HG03103 (cell line): ENCODE measurements around the gene LCMT2.

Experiments
- ATAC-seq: cut with Tn5 transposase; IDR thresholded peaks from one replicate; pipeline ENCODE4 v1.9.1; 2021; ENCODE audit warnings: low read depth; ENCODE audit not compliant: unreplicated experiment

Gene LCMT2

DNA sequence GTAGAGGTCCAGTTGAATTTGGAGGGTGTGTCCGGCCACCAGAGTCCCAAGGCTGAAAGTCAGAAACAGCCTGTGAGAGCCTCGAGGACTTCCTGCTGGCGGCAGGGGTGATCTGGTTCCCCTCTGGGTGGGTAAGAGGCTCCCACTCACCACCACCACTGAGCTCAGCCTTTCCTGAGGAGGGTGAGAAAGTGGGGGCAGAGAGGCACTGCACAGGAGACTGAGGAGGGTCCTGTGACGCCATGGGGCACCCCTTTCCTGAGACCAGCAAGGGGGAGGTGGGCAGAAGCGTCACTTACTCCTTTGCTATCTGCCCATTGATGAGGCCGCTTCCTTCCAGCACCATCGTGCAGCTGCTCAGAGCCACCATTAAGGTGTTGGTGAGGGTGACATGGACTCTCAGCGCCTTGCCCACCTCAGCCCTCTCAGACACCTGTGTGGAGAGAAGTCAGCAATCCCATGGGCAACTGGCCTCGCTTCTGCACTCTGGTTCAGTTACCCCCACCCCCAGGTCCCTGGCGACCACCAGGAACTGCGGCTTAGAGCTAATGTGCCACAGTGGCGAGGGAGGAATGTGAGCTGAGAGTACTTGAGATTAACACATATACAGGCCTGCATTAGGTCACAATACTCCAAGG, 53.7 kb downstream of the LCMT2 start:
- no peak for ATAC-seq

DNA sequence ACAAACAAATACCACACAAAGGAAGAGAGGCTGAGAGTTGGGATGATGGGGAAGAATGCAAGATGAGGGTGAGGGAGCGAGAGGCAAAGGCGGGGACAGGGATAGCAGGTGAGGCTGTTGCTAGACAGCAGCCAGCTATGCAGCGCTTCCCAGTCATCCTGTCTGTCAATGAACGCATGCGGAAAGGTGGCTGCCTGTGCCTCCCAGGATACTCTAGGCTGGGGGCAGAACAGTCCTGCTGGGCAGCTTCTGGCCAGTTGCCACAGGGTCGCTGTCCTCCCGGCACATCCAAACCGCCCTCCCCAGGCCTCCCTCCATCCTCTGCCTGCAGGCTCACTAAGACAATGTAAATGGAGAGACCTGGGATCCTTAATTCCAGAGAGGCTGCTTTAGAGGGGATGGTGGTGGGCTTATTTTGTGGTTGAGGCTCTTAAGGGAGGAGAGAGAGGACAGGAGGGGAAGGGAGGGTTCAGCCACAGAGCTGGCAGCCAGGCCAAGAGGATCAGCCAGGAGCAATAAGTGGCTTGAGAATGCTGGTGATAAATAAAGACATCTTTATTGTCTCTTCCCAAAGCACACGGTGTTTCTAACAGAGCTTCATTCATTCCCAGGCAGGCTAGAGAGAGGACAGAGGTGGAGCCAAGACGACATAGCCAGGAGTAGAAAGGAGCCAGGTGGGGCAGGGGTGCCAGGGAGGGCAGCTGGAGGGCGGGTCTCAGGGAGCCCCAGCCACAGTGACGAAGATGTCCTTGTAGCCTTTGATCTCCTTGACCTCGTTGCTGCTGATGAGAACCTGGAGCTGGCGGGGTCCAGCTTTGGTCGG, 54.4 kb downstream of the LCMT2 start:
- ATAC-seq, result no peak

DNA sequence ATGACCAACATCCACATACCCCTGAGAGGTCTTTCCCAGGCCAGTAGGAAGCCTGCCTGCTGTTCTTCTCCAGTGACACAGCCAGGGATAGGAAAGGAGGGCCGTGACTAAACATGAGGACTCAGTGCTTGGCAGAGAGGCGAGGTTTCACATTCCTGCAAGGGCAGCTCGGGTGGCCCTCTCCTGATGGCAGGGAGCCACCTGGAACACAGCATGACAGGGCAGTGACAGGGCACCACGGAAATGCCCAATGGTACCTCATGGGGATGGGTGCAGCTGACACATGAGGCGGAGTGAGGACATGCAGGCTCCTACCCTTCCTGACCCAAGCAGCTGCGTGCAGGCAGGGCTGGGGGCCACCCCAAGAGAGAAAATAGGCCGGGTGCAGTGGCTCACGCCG, 56.2 kb downstream of the LCMT2 start:
- no peak for ATAC-seq
